GM20431 (cell line): ENCODE data around the gene GBF1.
"Not testable (repeated sequence)": the region's sequence is repeated elsewhere in the genome, so short reads cannot be mapped to it uniquely, and the experiment has no call there.

Experiments used
- in situ Hi-C: fragments of 300-500 bp; cut with MseI, MboI; formaldehyde crosslinking; loops from one replicate; pipeline ENCODE4 v1.15.0; 2020; ENCODE audit warnings: low sequenced_read_pairs; ENCODE audit not compliant: unreplicated experiment

The GBF1 gene, protein sequence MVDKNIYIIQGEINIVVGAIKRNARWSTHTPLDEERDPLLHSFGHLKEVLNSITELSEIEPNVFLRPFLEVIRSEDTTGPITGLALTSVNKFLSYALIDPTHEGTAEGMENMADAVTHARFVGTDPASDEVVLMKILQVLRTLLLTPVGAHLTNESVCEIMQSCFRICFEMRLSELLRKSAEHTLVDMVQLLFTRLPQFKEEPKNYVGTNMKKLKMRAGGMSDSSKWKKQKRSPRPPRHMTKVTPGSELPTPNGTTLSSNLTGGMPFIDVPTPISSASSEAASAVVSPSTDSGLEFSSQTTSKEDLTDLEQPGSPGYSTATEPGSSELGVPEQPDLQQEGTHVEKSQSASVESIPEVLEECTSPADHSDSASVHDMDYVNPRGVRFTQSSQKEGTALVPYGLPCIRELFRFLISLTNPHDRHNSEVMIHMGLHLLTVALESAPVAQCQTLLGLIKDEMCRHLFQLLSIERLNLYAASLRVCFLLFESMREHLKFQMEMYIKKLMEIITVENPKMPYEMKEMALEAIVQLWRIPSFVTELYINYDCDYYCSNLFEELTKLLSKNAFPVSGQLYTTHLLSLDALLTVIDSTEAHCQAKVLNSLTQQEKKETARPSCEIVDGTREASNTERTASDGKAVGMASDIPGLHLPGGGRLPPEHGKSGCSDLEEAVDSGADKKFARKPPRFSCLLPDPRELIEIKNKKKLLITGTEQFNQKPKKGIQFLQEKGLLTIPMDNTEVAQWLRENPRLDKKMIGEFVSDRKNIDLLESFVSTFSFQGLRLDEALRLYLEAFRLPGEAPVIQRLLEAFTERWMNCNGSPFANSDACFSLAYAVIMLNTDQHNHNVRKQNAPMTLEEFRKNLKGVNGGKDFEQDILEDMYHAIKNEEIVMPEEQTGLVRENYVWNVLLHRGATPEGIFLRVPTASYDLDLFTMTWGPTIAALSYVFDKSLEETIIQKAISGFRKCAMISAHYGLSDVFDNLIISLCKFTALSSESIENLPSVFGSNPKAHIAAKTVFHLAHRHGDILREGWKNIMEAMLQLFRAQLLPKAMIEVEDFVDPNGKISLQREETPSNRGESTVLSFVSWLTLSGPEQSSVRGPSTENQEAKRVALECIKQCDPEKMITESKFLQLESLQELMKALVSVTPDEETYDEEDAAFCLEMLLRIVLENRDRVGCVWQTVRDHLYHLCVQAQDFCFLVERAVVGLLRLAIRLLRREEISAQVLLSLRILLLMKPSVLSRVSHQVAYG (N-terminal part only)

DNA sequence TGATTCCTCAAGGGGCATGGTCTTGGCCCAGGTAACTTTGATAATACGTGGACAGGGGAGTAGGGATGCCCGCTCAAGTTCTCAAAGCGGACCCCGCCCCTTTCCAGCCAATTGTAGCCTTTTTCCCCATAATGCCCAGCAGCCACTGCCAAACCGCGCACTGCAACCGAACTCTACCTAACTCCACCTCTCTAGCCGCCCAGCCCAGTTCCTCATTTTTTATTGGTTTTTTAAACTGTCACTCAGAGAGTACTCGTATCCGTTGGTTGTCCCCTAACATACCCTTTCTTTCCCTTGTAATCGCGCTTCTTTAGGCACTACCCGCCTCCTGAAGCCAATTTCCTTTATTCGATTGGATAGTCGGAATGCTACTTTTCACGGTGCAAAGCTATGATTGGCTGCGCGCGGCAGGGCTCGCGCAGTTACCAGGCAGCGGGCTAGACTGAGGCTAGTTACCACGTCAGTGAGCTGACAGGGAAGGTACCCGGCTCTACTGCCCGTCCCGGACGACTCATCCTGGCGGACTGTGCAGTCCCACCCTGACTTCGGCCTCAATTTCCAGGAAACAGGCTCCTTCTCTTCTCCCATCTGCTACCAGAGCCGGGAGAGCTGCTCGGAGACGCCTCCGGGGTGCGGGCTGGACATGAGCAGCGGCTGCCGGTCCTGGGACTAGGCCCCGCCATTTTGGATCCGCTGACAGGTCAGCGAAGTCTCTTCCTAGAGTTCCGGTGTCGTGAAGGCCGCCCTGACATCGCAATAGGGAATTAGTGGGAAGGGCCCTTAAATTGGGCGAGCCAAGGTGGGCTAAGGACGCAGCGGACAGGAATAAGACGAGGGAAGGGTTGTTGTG is at the start of gene GBF1:
Gene GBF1 (plus strand): TSS at position 451 of the 850 bp plus-strand sequence. CDS start 13,407 bp downstream, outside the sequence.
- in situ Hi-C loops: loop anchor here (25.0 kb wide), 2 partner anchors 242 to 342 kb away; no protein-coding TSS in a partner anchor

DNA sequence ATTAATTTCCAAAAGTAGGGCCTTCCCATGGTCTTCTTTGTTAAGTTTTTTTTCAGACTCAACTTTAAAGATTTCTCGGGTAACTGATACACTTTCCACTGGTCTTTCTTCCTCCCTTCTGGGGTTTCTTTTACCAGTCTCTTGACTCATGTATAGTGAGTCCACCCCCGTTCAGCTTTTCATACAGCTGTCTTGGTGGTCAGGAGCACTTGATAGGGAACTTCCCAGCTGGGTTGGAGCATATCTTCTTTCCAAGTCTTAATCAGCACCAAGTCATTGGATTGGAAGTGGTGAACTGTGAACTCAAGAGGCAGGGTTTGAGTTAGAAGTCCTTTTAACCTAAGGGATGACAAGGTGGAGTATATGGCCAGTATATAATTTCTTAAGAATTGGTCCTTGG is 48.4 kb upstream of the GBF1 start:
- in situ Hi-C loops: no loop called here

DNA sequence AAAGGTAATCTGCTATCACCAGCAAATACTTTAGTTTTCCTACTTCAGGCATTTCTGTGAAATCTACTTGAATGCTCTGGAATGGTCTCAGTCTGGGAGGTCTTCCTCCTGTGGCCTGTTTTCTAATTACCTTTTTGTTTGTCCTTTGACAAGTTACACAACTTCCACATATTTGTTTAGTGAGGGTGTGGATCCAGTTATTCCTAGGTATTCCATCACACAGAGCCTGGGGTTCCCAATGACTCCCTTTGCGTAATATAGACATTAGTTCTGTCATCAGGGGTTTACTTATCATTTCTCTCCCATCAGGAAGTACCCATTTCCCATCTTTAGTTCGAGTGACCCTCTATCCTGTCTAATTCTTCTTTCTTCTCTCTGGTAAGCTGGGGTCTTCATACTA is 47.3 kb upstream of the GBF1 start:
- in situ Hi-C loops: no loop called here

DNA sequence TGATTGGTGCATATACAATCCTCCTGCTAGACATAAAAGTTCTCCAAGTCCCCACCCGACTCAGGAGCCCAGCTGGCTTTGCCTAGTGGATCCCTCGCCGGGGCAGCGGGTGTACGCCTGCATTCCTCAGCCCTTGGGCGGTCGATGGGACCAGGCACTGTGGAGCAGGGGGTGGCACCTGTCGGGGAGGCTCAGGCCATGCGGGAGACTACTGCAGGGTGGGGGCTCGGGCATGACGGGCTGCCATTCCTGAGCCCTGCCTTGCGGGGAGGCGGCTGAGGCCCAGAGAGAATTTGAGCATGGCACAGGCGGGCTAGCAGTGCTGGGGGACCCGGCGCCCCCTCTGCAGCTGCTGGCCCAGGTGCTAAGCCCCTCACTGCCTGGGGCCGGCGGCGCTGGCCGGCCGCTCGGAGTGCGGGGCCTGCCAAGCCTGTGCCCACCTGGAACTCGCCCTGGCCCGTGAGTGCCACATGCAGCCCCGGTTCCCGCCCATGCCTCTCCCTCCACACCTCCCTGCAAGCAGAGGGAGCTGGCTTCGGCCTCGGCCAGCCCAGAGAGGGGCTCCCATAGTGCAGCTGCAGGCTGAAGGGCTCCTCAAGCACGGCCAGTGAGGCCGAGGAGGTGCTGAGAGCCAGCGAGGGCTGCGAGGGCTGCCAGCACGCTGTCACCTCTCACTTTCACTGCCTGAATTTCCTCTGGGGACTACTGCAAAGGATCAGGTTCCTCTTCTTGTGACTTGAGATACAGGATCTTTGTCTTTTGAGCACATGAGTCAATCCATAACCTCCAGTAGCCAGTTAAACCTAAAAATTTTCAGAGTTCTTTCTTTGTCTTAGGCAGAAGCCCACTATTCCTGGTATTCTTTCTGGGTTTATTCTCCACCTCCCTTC is 44.3 kb upstream of the GBF1 start:
- in situ Hi-C loops: no loop called here

DNA sequence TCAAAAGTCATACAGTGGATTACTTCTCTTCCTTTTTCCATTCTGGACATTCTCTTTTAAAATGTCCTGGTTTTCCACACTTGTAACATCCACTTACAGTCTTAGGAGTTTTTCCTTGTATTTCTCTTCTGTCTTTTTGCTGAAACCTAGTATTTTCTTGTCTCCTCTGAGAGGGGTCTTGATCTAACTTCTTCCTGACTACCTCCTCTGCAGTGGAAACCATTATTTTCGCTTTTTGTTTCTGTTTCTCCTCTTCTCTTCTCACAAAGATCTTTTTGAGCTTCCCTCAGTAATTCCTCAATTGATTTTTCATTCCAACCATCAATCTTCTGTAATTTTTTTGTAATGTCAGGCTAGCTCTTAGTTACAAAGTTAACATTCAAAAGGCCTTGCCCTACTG is 42.9 kb upstream of the GBF1 start:
- in situ Hi-C loops: no loop called here

DNA sequence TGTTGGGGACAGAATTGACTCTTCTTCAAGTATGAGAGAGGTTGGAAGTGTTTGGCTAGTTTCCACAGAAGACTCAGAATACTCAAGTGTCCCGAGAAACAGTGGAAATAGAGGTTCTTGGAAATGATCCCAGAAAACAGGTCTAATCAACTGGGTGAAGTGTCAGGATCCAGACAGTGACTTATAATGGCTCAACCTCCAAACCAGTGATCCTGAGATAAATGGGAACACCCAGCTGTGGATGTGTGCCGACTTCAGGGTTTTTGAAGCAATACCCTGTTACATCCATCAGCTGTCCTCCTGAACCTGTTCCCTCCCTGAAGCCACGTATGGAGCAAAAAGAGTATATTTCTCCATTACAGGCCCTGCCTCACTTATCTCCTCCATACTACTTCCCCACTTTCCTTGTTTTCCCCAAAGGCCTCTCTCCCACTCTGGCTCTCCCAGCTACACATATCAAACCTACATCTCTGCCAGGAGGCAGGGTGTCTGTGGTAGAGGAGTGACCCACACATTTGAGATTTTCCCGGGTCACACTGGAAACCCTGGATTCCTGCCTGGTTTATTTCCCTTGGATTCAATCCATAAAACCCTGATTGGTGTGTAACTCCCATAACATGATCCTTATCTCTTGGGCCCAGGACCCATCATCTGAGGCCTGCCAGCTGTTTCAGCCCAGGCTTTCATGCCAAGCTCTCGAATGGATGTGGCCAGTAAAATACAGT is 36.9 kb upstream of the GBF1 start:
- in situ Hi-C loops: no loop called here

DNA sequence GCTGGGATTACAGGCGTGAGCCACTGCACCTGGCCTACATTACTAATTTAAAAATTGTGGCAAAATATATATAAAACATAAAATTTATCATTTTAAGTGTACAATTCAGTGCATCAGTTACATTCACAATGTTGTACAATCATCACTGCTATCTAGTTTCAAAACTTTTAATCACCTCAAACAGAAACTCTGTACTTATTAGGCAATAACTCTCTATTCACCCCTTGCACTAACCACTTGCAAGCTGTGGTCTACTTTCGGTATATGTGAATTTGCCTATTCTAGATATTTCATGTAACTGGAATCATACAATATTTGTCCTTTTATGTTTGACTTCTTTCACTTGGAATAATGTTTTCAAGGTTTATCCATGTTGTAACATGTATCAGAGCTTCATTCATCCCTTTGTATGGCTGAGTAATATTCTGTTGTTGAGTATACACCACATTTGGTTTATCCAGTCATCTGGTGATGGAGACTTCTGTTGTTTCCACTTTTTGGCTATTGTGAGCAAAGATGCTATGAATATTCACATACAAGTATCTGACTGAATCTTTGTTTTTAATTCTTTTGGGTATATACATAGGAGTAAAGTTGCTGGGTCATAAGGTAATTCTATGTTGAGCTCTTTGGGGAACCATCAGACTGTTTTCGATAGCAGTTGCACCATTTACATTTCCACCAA is 33.6 kb upstream of the GBF1 start:
- in situ Hi-C loops: no loop called here

DNA sequence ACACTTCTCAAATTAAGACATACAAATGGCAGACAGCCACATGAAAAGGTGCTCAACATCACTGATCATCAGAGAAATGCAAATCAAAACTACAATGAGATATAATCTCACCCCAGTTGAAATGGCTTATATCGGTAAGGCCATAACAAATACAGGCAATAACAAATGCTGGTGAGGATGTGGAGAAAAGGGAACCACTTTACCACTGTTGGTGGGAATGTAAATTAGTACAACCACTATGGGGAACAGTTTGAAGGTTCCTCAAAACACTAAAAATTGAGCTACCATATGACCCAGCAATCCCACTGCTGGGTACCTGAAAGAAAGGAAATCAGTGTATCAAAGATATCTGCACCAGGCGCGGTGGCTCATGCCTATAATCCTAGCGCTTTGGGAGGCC is 31.7 kb upstream of the GBF1 start:
- in situ Hi-C loops: not testable (repeated sequence)

DNA sequence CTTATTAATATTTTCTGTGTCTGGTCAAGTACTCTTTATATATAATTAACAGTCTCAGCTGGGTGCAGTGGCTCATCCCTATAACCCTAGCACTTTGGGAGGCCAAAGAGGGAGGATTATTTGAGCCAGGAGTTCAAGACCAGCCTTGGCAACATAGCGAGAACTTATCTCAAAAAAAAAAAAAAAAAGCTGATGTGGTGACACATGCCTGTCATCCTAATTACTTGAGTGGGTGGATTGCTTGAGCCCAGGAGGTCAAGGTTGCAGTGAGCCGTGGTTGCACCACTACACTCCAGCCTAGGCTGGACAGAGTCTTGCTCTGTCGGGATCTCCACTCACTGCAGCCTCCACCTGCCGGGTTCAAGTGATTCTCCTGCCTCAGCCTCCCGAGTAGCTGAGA is 26.0 kb upstream of the GBF1 start:
- in situ Hi-C loops: no loop called here

DNA sequence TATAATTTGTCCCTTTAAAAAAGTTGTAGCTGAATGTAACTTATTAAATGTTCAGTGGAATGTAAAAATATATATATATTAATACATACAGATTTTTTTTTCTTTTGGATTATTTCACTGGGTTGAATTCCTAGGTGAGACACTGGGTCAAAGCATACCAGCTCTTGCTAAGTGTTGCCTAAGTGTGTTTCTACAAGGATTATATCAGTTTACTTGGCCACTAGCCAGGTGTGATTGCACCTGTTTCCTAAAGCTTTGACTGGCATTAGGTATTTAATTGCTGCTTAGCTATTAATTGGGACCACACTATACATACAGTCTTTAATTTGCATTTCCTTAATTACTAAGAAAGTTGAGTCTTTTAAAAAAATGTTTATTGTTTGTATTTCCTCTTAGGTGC is 24.7 kb upstream of the GBF1 start:
- in situ Hi-C loops: no loop called here

DNA sequence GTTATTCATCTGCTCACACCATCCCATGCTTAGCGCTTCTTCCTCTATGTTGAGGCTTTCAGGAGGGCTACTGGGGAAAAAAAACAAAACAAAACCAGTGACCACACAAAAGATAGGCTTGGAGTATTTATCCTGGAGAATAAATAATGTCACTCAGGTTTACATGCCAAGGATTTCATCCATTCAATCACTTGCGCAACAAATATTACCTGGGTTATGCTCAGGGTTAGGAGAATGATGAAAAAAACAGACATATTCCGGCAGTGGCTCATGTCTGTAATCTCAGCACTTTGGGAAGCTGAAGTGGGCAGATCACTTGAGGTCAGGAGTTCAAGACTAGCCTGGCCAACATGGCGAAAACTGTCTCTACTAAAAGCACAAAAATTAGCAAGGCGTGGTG is 22.5 kb upstream of the GBF1 start:
- in situ Hi-C loops: no loop called here

DNA sequence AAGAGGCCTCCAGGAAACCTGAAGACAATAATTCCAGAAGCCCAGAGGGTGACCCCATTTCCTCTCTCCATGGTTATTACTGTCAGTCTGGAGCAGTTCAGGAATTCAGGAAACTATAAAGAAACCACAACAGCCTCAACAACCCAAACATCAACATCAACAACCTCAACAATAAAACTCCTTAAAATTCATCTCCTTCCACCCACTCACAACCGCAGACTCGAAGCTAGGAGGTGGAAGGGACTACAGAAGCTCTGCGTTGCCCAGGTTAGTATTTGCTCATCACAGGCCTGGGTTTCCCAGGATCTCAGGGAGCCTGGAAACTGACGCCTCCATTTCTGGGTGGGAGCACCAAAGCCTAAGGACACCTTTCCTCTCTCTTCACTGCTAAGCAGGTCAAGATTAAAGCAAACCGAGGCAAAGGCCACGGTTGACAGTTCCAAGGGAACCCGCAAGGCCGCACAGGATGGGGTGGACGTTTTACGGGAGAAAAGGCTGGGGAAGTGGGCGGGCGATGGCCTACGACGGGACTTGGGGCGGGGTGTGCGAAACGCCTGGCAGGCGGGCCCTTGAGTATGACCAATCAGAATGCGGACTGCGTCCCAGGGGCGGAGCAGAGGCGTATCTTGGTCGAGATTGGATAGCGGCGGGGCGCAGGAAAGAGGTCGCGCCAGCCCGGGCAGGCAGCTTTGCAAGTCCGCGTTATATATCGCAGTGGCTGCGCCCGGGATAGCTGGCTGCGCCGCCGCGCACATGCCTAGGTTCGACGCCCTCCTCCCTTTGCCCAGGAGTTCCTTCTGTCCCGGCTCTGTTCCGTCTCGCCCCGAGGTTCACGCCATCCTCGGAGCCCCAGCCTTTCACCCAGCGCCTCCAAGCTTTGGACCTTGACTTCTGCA is 19.4 kb upstream of the GBF1 start, which contains the start of gene ELOVL3:
Gene ELOVL3 (plus strand): TSS at position 654 of the 896 bp plus-strand sequence. CDS start 250 bp downstream, outside the sequence.
- in situ Hi-C loops: loop anchor here (25.0 kb wide), 2 partner anchors 261 to 361 kb away; no protein-coding TSS in a partner anchor

DNA sequence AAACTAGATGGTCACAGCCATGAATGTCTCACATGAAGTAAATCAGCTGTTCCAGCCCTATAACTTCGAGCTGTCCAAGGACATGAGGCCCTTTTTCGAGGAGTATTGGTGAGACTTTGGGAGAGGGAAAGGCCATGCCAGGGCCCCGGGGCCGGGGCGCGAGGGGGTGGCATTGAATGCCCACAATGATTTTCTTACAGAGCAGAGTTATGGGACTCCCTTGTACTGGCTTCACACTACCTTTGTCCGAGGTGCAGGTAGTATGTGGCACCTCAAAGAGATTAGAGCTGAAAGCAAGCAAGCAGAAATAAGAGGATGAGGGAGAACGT is 18.8 kb upstream of the GBF1 start:
- in situ Hi-C loops: loop anchor here (25.0 kb wide), 2 partner anchors 261 to 361 kb away; no protein-coding TSS in a partner anchor

DNA sequence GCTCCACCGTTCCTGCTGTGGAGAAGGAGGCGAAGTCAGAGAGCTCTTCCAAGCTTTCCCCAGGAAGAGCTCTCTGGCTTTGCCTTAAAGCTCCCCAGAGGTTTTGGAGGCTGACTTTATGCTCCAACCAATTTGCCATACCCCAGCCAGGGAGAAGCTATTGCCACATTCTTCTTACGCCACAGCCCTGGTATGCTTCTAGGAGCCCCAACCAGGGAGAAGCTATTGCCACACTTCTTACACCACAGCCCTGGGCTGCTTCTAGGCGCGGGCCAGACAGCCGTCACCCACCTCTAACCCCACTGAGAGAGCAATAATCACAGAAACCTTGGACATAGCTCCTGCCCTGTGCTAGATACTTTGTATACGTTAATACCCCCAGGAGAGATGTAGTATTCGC is 18.3 kb upstream of the GBF1 start:
- in situ Hi-C loops: loop anchor here (25.0 kb wide), 2 partner anchors 260 to 360 kb away; no protein-coding TSS in a partner anchor

DNA sequence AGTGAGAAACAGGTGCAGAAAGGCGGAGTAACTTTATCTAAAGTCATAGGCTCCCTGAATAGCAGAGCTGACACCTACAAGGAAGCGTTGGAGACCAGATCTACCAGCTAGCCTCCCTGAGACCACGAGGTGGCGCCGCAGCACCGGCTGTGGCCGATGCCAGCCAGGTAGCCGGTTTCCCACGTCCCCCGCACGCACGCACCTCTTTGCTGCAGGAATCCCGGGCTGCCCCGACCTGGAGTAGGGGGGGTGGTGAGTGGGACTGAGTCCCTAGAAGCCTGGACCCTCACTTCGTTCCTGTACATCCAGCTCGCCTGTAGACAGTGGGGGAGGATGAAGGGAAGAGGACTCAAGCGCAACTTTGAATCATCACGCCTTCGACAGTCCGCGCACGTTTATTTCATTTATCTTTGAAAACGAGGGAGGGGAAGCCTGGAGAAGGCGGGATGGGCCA is 15.5 kb upstream of the GBF1 start:
- in situ Hi-C loops: loop anchor here (10.0 to 25.0 kb wide), 3 partner anchors 125 to 357 kb away; no protein-coding TSS in a partner anchor
